MM.1S (cell line): ENCODE data around the gene ZNF451.

Experiments used
- EZH2 ChIP-seq: fragments of 300-600 bp; sonication (generic); optimal IDR thresholded peaks from 2 replicates; pipeline ENCODE3; 2017; ENCODE audit warnings: low read depth, mild to moderate bottlenecking, antibody characterized with exemption, low read length, mixed read lengths
- EZH2phosphoT487 ChIP-seq: fragments of 300-600 bp; sonication (generic); IDR thresholded peaks from 2 replicates; pipeline ENCODE4 v1.6.1; 2018; ENCODE audit warnings: antibody characterized with exemption, low read length
- TF ChIP-seq, protein P1 (sequence below): fragments of 300-600 bp; sonication (generic); IDR thresholded peaks from 2 replicates; pipeline ENCODE4 v1.5.1; 2016; ENCODE audit warnings: antibody characterized with exemption, low read length, mixed read lengths

GRCh38 chr6:57143690-57144089 is 53.7 kb downstream of the ZNF451 start:
- TF ChIP-seq, protein P1, sequence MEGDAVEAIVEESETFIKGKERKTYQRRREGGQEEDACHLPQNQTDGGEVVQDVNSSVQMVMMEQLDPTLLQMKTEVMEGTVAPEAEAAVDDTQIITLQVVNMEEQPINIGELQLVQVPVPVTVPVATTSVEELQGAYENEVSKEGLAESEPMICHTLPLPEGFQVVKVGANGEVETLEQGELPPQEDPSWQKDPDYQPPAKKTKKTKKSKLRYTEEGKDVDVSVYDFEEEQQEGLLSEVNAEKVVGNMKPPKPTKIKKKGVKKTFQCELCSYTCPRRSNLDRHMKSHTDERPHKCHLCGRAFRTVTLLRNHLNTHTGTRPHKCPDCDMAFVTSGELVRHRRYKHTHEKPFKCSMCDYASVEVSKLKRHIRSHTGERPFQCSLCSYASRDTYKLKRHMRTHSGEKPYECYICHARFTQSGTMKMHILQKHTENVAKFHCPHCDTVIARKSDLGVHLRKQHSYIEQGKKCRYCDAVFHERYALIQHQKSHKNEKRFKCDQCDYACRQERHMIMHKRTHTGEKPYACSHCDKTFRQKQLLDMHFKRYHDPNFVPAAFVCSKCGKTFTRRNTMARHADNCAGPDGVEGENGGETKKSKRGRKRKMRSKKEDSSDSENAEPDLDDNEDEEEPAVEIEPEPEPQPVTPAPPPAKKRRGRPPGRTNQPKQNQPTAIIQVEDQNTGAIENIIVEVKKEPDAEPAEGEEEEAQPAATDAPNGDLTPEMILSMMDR = no peak
- no peak for TF ChIP-seq EZH2
- TF ChIP-seq EZH2phosphoT487 = no peak
